Ramos (cell line): ENCODE data around the gene SEMA4G.

ENCODE experiments used
- in situ Hi-C: fragments of 300-500 bp; cut with MboI; formaldehyde crosslinking; loops from one replicate; pipeline ENCODE4 v1.14.3; 2022; ENCODE audit warnings: low sequenced_read_pairs; ENCODE audit not compliant: unreplicated experiment

SEMA4G gene

GRCh38 chr10:100986623-100986951 lies 17.3 kb downstream of the SEMA4G start:
- in situ Hi-C loops = no loop called here

GRCh38 chr10:100986952-100987684 lies 17.8 kb downstream of the SEMA4G start, which contains the start of the genes MRPL43 and TWNK:
Gene MRPL43 (minus strand): TSS chr10:100987497. CDS start chr10:100987443, 54 bp downstream.
Gene TWNK (plus strand): TSS chr10:100987543. CDS start chr10:100988211, 668 bp downstream.
- in situ Hi-C loops = no loop called here

- in situ Hi-C loops = no loop called here
Measured at GRCh38 chr10:100987685-100988049, 18.4 kb downstream of the SEMA4G start.

- in situ Hi-C loops = no loop called here
Measured at GRCh38 chr10:100988166-100988565, 18.9 kb downstream of the SEMA4G start.

- in situ Hi-C loops = no loop called here
Measured at GRCh38 chr10:100989088-100989487, 19.8 kb downstream of the SEMA4G start.

- in situ Hi-C loops = no loop called here
Measured at GRCh38 chr10:100993986-100994708, 24.8 kb downstream of the SEMA4G start.

- in situ Hi-C loops = no loop called here
Measured at GRCh38 chr10:100995181-100995580, 25.9 kb downstream of the SEMA4G start.

GRCh38 chr10:100996678-100997359 lies 27.5 kb downstream of the SEMA4G start:
- in situ Hi-C loops = no loop called here

- in situ Hi-C loops = no loop called here
Measured at GRCh38 chr10:100997360-100998182, 28.3 kb downstream of the SEMA4G start.

GRCh38 chr10:100998183-100998990 lies 29.1 kb downstream of the SEMA4G start:
- in situ Hi-C loops = no loop called here

GRCh38 chr10:100998991-100999741 lies 29.9 kb downstream of the SEMA4G start:
- in situ Hi-C loops = no loop called here

- in situ Hi-C loops = no loop called here
Measured at GRCh38 chr10:100999742-101000126, 30.4 kb downstream of the SEMA4G start, which contains the start of gene LZTS2. Gene LZTS2 (plus strand): TSS chr10:100999808. CDS start chr10:101002539, 2,731 bp downstream.

GRCh38 chr10:101000127-101000914 lies 31.0 kb downstream of the SEMA4G start:
- in situ Hi-C loops = no loop called here

- in situ Hi-C loops = no loop called here
Measured at GRCh38 chr10:101000915-101001658, 31.8 kb downstream of the SEMA4G start.

- in situ Hi-C loops = no loop called here
Measured at GRCh38 chr10:101001659-101002035, 32.3 kb downstream of the SEMA4G start.

- in situ Hi-C loops = no loop called here
Measured at GRCh38 chr10:101002456-101002855, 33.2 kb downstream of the SEMA4G start.

- in situ Hi-C loops = no loop called here
Measured at GRCh38 chr10:101003639-101004206, 34.4 kb downstream of the SEMA4G start.
